HepG2 (cell line): ENCODE results near the gene XRCC1. TPM values are rescaled to one million over a fixed set of nuclear protein-coding genes. Genes with fewer than 3 reads are reported as not detected.

Experiments used
- CENPT ChIP-seq: sonication (generic); formaldehyde crosslinking; IDR thresholded peaks from 2 replicates; pipeline ENCODE4 v1.8.0; 2022; ENCODE audit warnings: low read depth, mild to moderate bottlenecking, moderate library complexity, missing genetic modification reagents
- KDM6A ChIP-seq: IDR thresholded peaks from 2 replicates; pipeline ENCODE4 v1.6.1; 2016; ENCODE audit warnings: low read depth
- NKX3-1 ChIP-seq: sonication (generic); formaldehyde crosslinking; IDR thresholded peaks from 2 replicates; pipeline ENCODE4 v1.5.0; 2020; ENCODE audit warnings: missing genetic modification reagents
- NR3C1 ChIP-seq: sonication (generic); formaldehyde crosslinking; IDR thresholded peaks from 2 replicates; pipeline ENCODE4 v1.4.0; 2020; ENCODE audit warnings: missing genetic modification reagents
- ONECUT2 ChIP-seq: sonication (generic); formaldehyde crosslinking; IDR thresholded peaks from 2 replicates; pipeline ENCODE4 v1.4.0; 2020; ENCODE audit warnings: missing genetic modification reagents
- SCMH1 ChIP-seq: sonication (generic); formaldehyde crosslinking; IDR thresholded peaks from 2 replicates; pipeline ENCODE4 v1.9.0; 2021; ENCODE audit warnings: missing genetic modification reagents, mild to moderate bottlenecking, borderline replicate concordance
- SMAD1 ChIP-seq: sonication (generic); formaldehyde crosslinking; IDR thresholded peaks from 2 replicates; pipeline ENCODE4 v1.4.0; 2020; ENCODE audit warnings: missing genetic modification reagents, low read depth, mild to moderate bottlenecking, borderline replicate concordance
- U2AF1 ChIP-seq: fragments of 200-400 bp; formaldehyde crosslinking; optimal IDR thresholded peaks from 2 replicates; pipeline ENCODE3; 2017; ENCODE audit warnings: mild to moderate bottlenecking, low read depth, low read length
- ZNF264 ChIP-seq: sonication (generic); formaldehyde crosslinking; IDR thresholded peaks from 2 replicates; pipeline ENCODE4 v1.4.0; 2020; ENCODE audit warnings: missing genetic modification reagents
- ZNF451 ChIP-seq: sonication (generic); formaldehyde crosslinking; IDR thresholded peaks from 2 replicates; pipeline ENCODE4 v1.5.0; 2020; ENCODE audit warnings: mild to moderate bottlenecking, missing genetic modification reagents
- ZNF781 ChIP-seq: sonication (generic); formaldehyde crosslinking; IDR thresholded peaks from 2 replicates; pipeline ENCODE4 v1.5.1; 2020; ENCODE audit warnings: borderline replicate concordance, mild to moderate bottlenecking, missing genetic modification reagents; ENCODE audit errors: not compliant biosample characterization
- ZZZ3 ChIP-seq: sonication (generic); formaldehyde crosslinking; IDR thresholded peaks from 2 replicates; pipeline ENCODE4 v1.4.0; 2020; ENCODE audit warnings: missing genetic modification reagents, mild to moderate bottlenecking, borderline replicate concordance
- polyA plus RNA-seq, 8 experiments: library from polyadenylated mRNA; depleted of rRNA in 3 of 8; stranded (reverse) in 7 of 8; unstranded in 1 of 8; fragments of >200 nt; fragmentation: Illumina TruSeq in 4 of 8; extraction: Trizol in 4 of 8; gene quantifications; 2 replicates each; pipeline versions ENCODE4 v1.2.1 to v1.2.3, GENCODE V29; 2011 to 2016; ENCODE audit warnings: low read depth in 4 of 8, missing spikeins in 1 of 8, mixed read lengths in 1 of 8; ENCODE audit not compliant: insufficient read depth in 1 of 8
- total RNA-seq, 5 experiments: library from RNA; depleted of rRNA; stranded (reverse); fragments of >200 nt; fragmentation: Illumina TruSeq; extraction: Trizol; gene quantifications; 2 replicates each; pipeline ENCODE4 v1.2.3, GENCODE V29; 2016; ENCODE audit warnings: low read depth in 1 of 5
- TF ChIP-seq, protein P1 (sequence below): sonication (generic); formaldehyde crosslinking; IDR thresholded peaks from 2 replicates; pipeline ENCODE4 v1.4.0; 2020; ENCODE audit warnings: low read depth, missing genetic modification reagents
- TF ChIP-seq, protein P2 (sequence below): sonication (generic); formaldehyde crosslinking; IDR thresholded peaks from 2 replicates; pipeline ENCODE4 v1.4.0; 2020; ENCODE audit warnings: mild to moderate bottlenecking, missing genetic modification reagents
- TF ChIP-seq, protein P3 (sequence below): sonication (generic); formaldehyde crosslinking; conservative IDR thresholded peaks from 2 replicates; pipeline ENCODE4 v1.8.0; 2022; ENCODE audit warnings: missing genetic modification reagents
- TF ChIP-seq, protein P4 (sequence below): sonication (generic); formaldehyde crosslinking; IDR thresholded peaks from 2 replicates; pipeline ENCODE4 v1.4.0; 2020; ENCODE audit warnings: missing genetic modification reagents, borderline replicate concordance
- TF ChIP-seq, protein P5 (sequence below): sonication (generic); formaldehyde crosslinking; IDR thresholded peaks from 2 replicates; pipeline ENCODE4 v1.4.0; 2020; ENCODE audit warnings: missing genetic modification reagents

The XRCC1 gene
- total and polyA plus RNA-seq, 2 of the 13 experiments (the other 11 are each of a cell fraction or from before 2014, with no cell fraction given), result 24.7 to 26.3 TPM

DNA sequence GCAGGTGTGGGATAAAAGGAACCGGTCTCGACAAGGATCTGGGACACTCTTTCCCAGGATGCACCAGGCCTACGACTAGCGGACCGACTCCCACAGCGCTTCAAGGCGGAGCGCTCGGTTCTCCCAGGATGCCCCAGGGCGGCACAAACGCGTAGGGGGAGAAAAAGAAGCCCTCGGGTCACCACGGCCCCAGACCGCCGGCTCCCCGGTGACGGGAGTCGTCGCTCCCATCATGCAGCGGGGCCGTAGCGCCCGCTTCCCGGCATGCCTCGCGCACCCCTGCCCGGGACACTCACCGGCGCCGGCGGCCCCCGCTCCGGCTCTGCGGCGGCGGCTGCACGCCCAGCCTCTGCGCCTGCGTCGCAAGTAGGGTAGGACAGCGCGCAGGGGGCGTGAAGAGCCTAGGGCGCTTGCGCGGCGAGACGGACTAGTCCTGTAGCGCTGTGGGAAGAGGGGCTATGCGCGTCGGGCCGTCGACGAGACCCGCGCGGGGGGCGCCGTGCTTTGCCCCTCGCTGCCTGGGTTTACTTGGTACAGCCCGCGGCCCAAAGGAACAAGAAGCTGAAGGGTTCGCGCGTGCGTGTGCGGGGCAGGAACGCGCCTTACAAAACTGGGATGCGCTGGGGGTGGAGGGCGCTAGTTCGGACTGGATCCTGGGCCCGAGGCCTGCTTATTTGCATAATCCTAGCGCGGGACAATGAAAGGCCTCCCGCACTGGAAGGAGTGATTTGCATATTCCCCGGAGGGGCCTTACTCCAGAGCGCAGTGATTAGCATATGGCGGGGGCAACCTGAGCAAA is 44.1 kb upstream of the XRCC1 start, which contains the start of gene ZNF428 (continued):
- TF ChIP-seq, protein P1, sequence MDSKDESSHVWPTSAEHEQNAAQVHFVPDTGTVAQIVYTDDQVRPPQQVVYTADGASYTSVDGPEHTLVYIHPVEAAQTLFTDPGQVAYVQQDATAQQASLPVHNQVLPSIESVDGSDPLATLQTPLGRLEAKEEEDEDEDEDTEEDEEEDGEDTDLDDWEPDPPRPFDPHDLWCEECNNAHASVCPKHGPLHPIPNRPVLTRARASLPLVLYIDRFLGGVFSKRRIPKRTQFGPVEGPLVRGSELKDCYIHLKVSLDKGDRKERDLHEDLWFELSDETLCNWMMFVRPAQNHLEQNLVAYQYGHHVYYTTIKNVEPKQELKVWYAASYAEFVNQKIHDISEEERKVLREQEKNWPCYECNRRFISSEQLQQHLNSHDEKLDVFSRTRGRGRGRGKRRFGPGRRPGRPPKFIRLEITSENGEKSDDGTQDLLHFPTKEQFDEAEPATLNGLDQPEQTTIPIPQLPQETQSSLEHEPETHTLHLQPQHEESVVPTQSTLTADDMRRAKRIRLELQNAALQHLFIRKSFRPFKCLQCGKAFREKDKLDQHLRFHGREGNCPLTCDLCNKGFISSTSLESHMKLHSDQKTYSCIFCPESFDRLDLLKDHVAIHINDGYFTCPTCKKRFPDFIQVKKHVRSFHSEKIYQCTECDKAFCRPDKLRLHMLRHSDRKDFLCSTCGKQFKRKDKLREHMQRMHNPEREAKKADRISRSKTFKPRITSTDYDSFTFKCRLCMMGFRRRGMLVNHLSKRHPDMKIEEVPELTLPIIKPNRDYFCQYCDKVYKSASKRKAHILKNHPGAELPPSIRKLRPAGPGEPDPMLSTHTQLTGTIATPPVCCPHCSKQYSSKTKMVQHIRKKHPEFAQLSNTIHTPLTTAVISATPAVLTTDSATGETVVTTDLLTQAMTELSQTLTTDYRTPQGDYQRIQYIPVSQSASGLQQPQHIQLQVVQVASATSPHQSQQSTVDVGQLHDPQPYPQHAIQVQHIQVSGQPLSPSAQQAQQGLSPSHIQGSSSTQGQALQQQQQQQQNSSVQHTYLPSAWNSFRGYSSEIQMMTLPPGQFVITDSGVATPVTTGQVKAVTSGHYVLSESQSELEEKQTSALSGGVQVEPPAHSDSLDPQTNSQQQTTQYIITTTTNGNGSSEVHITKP, result peak; percentile 97
- peak; percentile 59; the same call in 1 of the 2 replicates for TF ChIP-seq ZNF264 (CRISPR knock-in tag)
- TF ChIP-seq NR3C1 (CRISPR knock-in tag), result no peak
- TF ChIP-seq SMAD1 (CRISPR knock-in tag), result no peak
- no peak for TF ChIP-seq KDM6A
- no peak; the same call in 1 of the 2 replicates for TF ChIP-seq CENPT (CRISPR knock-in tag)
- TF ChIP-seq ONECUT2, result no peak; the same call in 1 of the 2 replicates
- TF ChIP-seq, protein P2, sequence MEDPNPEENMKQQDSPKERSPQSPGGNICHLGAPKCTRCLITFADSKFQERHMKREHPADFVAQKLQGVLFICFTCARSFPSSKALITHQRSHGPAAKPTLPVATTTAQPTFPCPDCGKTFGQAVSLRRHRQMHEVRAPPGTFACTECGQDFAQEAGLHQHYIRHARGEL, result no peak
- TF ChIP-seq NKX3-1 (CRISPR knock-in tag), result 0 out of 2 replicates have a peak, but pooled peaks have one; percentile 12
- TF ChIP-seq, protein P3, sequence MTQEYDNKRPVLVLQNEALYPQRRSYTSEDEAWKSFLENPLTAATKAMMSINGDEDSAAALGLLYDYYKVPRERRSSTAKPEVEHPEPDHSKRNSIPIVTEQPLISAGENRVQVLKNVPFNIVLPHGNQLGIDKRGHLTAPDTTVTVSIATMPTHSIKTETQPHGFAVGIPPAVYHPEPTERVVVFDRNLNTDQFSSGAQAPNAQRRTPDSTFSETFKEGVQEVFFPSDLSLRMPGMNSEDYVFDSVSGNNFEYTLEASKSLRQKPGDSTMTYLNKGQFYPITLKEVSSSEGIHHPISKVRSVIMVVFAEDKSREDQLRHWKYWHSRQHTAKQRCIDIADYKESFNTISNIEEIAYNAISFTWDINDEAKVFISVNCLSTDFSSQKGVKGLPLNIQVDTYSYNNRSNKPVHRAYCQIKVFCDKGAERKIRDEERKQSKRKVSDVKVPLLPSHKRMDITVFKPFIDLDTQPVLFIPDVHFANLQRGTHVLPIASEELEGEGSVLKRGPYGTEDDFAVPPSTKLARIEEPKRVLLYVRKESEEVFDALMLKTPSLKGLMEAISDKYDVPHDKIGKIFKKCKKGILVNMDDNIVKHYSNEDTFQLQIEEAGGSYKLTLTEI (CRISPR knock-in tag), result no peak
- TF ChIP-seq ZNF781, result peak; percentile 61
- no peak for TF ChIP-seq SCMH1
- TF ChIP-seq ZZZ3 (CRISPR knock-in tag), result peak; percentile 80; the same call in 1 of the 2 replicates
- TF ChIP-seq, protein P4, sequence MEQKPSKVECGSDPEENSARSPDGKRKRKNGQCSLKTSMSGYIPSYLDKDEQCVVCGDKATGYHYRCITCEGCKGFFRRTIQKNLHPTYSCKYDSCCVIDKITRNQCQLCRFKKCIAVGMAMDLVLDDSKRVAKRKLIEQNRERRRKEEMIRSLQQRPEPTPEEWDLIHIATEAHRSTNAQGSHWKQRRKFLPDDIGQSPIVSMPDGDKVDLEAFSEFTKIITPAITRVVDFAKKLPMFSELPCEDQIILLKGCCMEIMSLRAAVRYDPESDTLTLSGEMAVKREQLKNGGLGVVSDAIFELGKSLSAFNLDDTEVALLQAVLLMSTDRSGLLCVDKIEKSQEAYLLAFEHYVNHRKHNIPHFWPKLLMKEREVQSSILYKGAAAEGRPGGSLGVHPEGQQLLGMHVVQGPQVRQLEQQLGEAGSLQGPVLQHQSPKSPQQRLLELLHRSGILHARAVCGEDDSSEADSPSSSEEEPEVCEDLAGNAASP (CRISPR knock-in tag), result no peak
- TF ChIP-seq U2AF1, result no peak
- TF ChIP-seq ZNF451 (CRISPR knock-in tag), result peak; percentile 86
- TF ChIP-seq, protein P5, sequence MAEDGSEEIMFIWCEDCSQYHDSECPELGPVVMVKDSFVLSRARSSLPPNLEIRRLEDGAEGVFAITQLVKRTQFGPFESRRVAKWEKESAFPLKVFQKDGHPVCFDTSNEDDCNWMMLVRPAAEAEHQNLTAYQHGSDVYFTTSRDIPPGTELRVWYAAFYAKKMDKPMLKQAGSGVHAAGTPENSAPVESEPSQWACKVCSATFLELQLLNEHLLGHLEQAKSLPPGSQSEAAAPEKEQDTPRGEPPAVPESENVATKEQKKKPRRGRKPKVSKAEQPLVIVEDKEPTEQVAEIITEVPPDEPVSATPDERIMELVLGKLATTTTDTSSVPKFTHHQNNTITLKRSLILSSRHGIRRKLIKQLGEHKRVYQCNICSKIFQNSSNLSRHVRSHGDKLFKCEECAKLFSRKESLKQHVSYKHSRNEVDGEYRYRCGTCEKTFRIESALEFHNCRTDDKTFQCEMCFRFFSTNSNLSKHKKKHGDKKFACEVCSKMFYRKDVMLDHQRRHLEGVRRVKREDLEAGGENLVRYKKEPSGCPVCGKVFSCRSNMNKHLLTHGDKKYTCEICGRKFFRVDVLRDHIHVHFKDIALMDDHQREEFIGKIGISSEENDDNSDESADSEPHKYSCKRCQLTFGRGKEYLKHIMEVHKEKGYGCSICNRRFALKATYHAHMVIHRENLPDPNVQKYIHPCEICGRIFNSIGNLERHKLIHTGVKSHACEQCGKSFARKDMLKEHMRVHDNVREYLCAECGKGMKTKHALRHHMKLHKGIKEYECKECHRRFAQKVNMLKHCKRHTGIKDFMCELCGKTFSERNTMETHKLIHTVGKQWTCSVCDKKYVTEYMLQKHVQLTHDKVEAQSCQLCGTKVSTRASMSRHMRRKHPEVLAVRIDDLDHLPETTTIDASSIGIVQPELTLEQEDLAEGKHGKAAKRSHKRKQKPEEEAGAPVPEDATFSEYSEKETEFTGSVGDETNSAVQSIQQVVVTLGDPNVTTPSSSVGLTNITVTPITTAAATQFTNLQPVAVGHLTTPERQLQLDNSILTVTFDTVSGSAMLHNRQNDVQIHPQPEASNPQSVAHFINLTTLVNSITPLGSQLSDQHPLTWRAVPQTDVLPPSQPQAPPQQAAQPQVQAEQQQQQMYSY, result peak; percentile 71; the same call in 1 of the 2 replicates
